ENCODE results near the gene THSD4.

GRCh38 chr15:71180986-71181853, 65.9 kb downstream of the THSD4 start:
- no peak for TF ChIP-seq EZH2 (IDR thresholded peaks at IDR 0.05)
- TF ChIP-seq POLR2AphosphoS5 (IDR thresholded peaks at IDR 0.05; ENCODE audit: borderline replicate concordance, low read depth, low read length), result no peak

All from SK-N-MC (cell line).